Lung (tissue), 12 donors: ENCODE measurements around the gene DGKD. TPM values are rescaled to one million over a fixed set of nuclear protein-coding genes. Genes with fewer than 3 reads are reported as not detected.

ENCODE experiments used
- ATAC-seq: fragments of 200-7000 bp; cut with Tn5 transposase; one replicate; pipeline ENCODE4 v1.9.1; 2020; ENCODE audit warnings: moderate number of reproducible peaks; ENCODE audit not compliant: insufficient read depth, low FRiP score
- DNase-seq, 3 donors: peaks; one replicate each; pipeline ENCODE4 v3.0.0-alpha.2; 2013 to 2017
- H3K27ac ChIP-seq, 2 donors: one replicate each; pipeline ENCODE4 v1.5.1; 2013; ENCODE audit warnings: mild to moderate bottlenecking in 2 of 2, moderate library complexity in 2 of 2, control low read depth in 1 of 2, inconsistent platforms in 1 of 2, low read depth in 1 of 2, low read length in 1 of 2
- H3K27me3 ChIP-seq, 3 donors: one replicate each; pipeline ENCODE4 v1.5.1; 2013; ENCODE audit warnings: low read length in 2 of 3; ENCODE audit not compliant: control insufficient read depth in 3 of 3, insufficient read depth in 3 of 3
- H3K36me3 ChIP-seq, 4 donors: one replicate each; pipeline ENCODE4 v1.5.1; 2013; ENCODE audit warnings: low read length in 4 of 4, mild to moderate bottlenecking in 1 of 4, moderate library complexity in 1 of 4; ENCODE audit not compliant: control insufficient read depth in 4 of 4, insufficient read depth in 4 of 4
- H3K4me1 ChIP-seq, 5 donors: one replicate each; pipeline ENCODE4 v1.5.1; 2013; ENCODE audit warnings: low read length in 5 of 5, mild to moderate bottlenecking in 2 of 5, moderate library complexity in 1 of 5; ENCODE audit not compliant: control insufficient read depth in 5 of 5, insufficient read depth in 5 of 5
- H3K4me3 ChIP-seq: one replicate; pipeline ENCODE4 v1.5.1; 2013; ENCODE audit warnings: mild to moderate bottlenecking, control low read depth, moderate library complexity
- H3K9ac ChIP-seq, 2 donors: one replicate each; pipeline ENCODE4 v1.5.1; 2013; ENCODE audit warnings: low read length in 2 of 2, control low read depth in 1 of 2; ENCODE audit not compliant: insufficient read depth in 1 of 2
- H3K9me3 ChIP-seq, 4 donors: one replicate each; pipeline ENCODE4 v1.5.1; 2013; ENCODE audit warnings: low read length in 3 of 4, mild to moderate bottlenecking in 1 of 4, moderate library complexity in 1 of 4; ENCODE audit not compliant: control insufficient read depth in 4 of 4, insufficient read depth in 3 of 4
- CTCF ChIP-seq: IDR thresholded peaks from 2 replicates; pipeline ENCODE4 v1.5.1; 2012; ENCODE audit warnings: mild to moderate bottlenecking; ENCODE audit errors: control extremely low read depth, extremely low read depth
- WGBS, 2 donors: extraction: QIAGEN DNeasy Blood & Tissue Kit; methylation state at CpG; one replicate each; pipeline ENCODE4 v1.1.7; 2013; 5-methylcytosine and 5-hydroxymethylcytosine counted together
- polyA plus RNA-seq, 2 donors: library from polyadenylated mRNA; stranded (reverse); fragments of 200-250 nt; gene quantifications; one replicate each; pipeline ENCODE4 v1.2.1, GENCODE V29; 2013
- total RNA-seq, 2 donors: library from RNA; depleted of rRNA in 1 of 2; stranded (reverse); fragments of >200 nt in 1 of 2; gene quantifications; one replicate each; pipeline ENCODE4 v1.2.1, GENCODE V29; 2014 to 2021
- donor health status: control.
- donor health status: control.
- donor health status: Bipolar disorder and iron deficiency.
- donor health status: healthy.
- donor health status: DM: yes; HTN: yes; CAD: no.

The DGKD gene
- total and polyA plus RNA-seq, 4 donors, result 30.3 to 77.4 (median 44.0) TPM

- Histone ChIP-seq H3K9me3 (no peaks in the 10 kb centered on the region), H3K27me3 (no peaks in the 10 kb centered on the region), H3K27ac (no peak overlapping the region), H3K9ac (no peak overlapping the region), H3K4me1 (peaks cover 0 to 13% (median 3%) of the 10 kb centered on the region in 5 donors), H3K4me3 (no peak overlapping the region), H3K36me3 (peaks cover 3 to 41% (median 22%) of the 10 kb centered on the region in 4 donors)
- DNase-seq (no peak), ATAC-seq (no peak)
- 94 to 95% methylated on average over 14 of the region's 14 CpGs for WGBS, 2 donors
- no peak for TF ChIP-seq CTCF
These were observed 116.5 kb downstream of the DGKD start for GRCh38 chr2:233470839-233471238.

- Histone ChIP-seq H3K4me1 (peaks cover 0 to 13% (median 3%) of the 10 kb centered on the region in 5 donors), H3K27me3 (no peaks in the 10 kb centered on the region), H3K9me3 (no peaks in the 10 kb centered on the region), H3K27ac (no peak overlapping the region), H3K4me3 (no peak overlapping the region), H3K9ac (no peak overlapping the region), H3K36me3 (peaks cover 3 to 44% (median 24%) of the 10 kb centered on the region in 4 donors)
- 94 to 95% methylated on average over 12 of the region's 12 CpGs for WGBS, 2 donors
- no peak for TF ChIP-seq CTCF
- ATAC-seq (no peak), DNase-seq (no peak)
These were observed 117.2 kb downstream of the DGKD start for GRCh38 chr2:233471291-233472035.

GRCh38 chr2:233473386-233473791, 119.1 kb downstream of the DGKD start:
- Histone ChIP-seq H3K27ac (no peak overlapping the region), H3K9me3 (no peaks in the 10 kb centered on the region), H3K36me3 (peaks cover 5 to 51% (median 18%) of the 10 kb centered on the region in 4 donors), H3K4me1 (peaks cover 0 to 13% (median 3%) of the 10 kb centered on the region in 5 donors), H3K4me3 (no peak overlapping the region), H3K9ac (no peak overlapping the region), H3K27me3 (no peaks in the 10 kb centered on the region)
- 95 to 97% methylated on average over 19 of the region's 19 CpGs for WGBS, 2 donors
- ATAC-seq, result no peak
- no peak for DNase-seq
- no peak for TF ChIP-seq CTCF
